GM13976 (cell line): ENCODE results near the gene FTCD.
"Not testable (repeated sequence)": the region's sequence is repeated elsewhere in the genome, so short reads cannot be mapped to it uniquely, and the experiment has no call there.

Source experiments
- DNase-seq: peaks from one replicate; pipeline ENCODE4 v3.0.0; 2012; ENCODE audit warnings: low spot score
- CTCF ChIP-seq: IDR thresholded peaks from 2 replicates; pipeline ENCODE4 v1.5.1; 2012; ENCODE audit warnings: borderline replicate concordance, mild to moderate bottlenecking; ENCODE audit not compliant: insufficient read depth; ENCODE audit errors: extremely low read depth, missing control alignments, control extremely low read depth
- in situ Hi-C: fragments of 300-500 bp; cut with MboI; formaldehyde crosslinking; loops from one replicate; pipeline ENCODE4 v1.12.0; 2022; ENCODE audit warnings: low sequenced_read_pairs, mixed read lengths, inconsistent platforms; ENCODE audit not compliant: unreplicated experiment

FTCD gene

GRCh38 chr21:46155514-46156377, at the start of gene FTCD:
Gene FTCD (minus strand): TSS chr21:46155579. CDS start chr21:46155523, 56 bp downstream.
- in situ Hi-C loops = no loop called here
- no peak for TF ChIP-seq CTCF
- no peak for DNase-seq

- no peak for DNase-seq
- in situ Hi-C loops = no loop called here
- no peak for TF ChIP-seq CTCF
Measured at GRCh38 chr21:46205166-46205565, 49.8 kb upstream of the FTCD start.

GRCh38 chr21:46203203-46203600, 47.8 kb upstream of the FTCD start:
- in situ Hi-C loops = no loop called here
- TF ChIP-seq CTCF = no peak
- DNase-seq = no peak

GRCh38 chr21:46202592-46203202, 47.3 kb upstream of the FTCD start:
- TF ChIP-seq CTCF = no peak
- no peak for DNase-seq
- in situ Hi-C loops = no loop called here

- DNase-seq, in situ Hi-C loops: not testable (repeated sequence)
Measured at GRCh38 chr21:46200877-46201803, 45.8 kb upstream of the FTCD start.

- no peak for TF ChIP-seq CTCF
- no peak for DNase-seq
- in situ Hi-C loops = no loop called here
Measured at GRCh38 chr21:46199436-46200373, 44.3 kb upstream of the FTCD start.
